ENCODE data around the gene C6.

GRCh38 chr5:41213340-41213739, at the start of gene C6:
- TF ChIP-seq ZNF677 (tag by site-specific recombination; IDR thresholded peaks at IDR 0.05) = no peak
- no peak for TF ChIP-seq ZBTB11 (tag by site-specific recombination; conservative IDR thresholded peaks at IDR 0.05; ENCODE audit: low read depth)
- TF ChIP-seq ZNF248 (tag by site-specific recombination; IDR thresholded peaks at IDR 0.05) = no peak
- no peak for TF ChIP-seq ZBTB7A (tag by site-specific recombination; IDR thresholded peaks at IDR 0.05; ENCODE audit: low read depth)
- TF ChIP-seq CTCF (tag by site-specific recombination; IDR thresholded peaks at IDR 0.05) = no peak
- TF ChIP-seq, protein P1, sequence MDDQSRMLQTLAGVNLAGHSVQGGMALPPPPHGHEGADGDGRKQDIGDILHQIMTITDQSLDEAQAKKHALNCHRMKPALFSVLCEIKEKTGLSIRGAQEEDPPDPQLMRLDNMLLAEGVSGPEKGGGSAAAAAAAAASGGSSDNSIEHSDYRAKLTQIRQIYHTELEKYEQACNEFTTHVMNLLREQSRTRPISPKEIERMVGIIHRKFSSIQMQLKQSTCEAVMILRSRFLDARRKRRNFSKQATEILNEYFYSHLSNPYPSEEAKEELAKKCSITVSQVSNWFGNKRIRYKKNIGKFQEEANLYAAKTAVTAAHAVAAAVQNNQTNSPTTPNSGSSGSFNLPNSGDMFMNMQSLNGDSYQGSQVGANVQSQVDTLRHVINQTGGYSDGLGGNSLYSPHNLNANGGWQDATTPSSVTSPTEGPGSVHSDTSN (CRISPR knock-in tag; IDR thresholded peaks at IDR 0.05) = no peak

Data from HEK293 (cell line).